Stimulated activated CD8-positive, alpha-beta memory T cell treated with anti-CD3 and anti-CD28 coated beads, Interleukin-15, amount 100 ng/mL, for 24 hours (primary cell): ENCODE results near the gene CASD1.

Experiments used
- DNase-seq: peaks from one replicate; pipeline ENCODE4 v3.0.0-alpha.2; 2020; ENCODE audit warnings: low read depth

Gene CASD1

DNA sequence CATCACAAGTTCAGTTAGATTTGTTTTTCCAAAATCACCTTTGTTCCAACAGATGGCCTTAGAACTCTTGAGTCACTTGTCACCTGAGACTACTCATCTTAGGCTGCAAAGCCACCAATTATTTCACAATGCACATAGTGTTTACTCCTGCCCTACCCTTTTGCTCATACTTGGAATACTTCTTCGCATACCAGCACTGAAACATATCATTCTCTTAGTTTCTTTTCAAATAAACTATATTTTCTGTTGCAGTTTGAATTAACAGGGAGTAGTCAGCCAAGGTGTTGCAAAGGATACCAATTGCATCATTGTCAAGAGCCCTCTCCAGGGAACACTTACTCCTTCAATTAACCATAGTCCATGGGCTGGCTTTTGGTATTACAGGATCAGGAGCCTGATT lies 71.0 kb downstream of the CASD1 start:
- no peak for DNase-seq

DNA sequence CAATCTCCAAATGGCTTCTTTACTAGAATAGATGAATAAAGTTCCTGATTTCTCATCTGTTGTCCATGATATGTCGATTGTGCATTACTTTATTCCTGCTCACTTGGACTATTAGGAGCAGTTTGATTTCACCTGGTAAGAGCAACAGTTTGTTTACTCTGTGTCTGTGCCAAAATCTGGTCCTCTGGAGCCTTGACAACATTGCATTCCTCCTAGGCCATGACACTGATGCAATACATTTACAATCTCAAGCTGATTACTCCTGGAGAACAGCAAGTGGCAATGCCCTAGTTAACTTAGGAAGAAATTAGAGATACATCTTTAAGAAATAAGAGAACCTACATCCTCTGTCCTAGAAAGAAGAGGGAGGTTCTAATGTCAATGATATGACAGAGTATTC lies 74.5 kb downstream of the CASD1 start:
- no peak for DNase-seq

DNA sequence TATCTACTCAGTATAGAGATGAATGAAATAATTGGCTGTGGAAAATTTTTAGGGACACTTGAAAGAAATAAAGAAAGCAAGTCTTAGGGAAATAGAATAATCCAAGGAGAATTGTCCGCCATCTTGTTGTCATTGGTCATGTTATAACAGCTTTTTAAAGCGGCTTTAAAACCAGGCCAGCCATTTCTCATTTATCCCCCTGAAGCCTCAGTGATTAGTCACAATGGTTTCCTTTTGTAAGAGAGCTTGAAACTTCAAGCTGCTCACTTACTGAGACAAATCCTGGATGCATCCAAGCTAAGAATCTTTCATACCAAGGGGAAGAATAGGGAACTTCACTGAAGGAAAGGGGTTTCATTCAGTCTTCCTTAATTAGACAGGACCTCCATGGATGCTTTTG lies 78.5 kb downstream of the CASD1 start:
- no peak for DNase-seq

DNA sequence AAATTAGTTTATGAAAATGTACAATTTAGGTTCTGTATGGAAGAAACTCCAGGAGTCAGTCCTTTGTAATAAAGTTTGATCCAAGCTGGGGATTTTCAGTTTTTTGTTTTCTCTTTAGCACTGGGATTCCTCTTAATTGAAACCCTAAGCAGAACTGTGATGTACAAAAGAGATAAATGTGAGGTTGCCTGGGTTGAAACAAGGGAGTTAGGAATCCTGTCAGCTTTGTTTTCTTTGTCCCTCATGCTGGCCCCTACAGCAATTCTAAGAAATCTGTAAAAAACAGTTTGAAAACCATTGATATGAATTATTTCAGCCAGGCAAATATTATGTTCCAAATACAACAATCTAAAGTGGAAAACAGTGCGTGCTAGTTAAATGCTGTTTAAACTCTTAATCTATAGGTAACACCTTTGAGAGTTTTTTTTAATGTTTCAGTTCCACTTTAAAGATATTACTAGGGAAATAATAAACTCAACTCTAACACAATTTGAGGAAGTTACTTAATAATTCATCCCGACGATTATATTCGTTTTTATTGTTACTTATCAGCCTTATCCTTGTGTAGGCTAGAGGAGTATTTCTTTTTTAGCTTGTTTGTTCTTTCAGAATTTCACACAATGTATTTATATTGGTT lies 81.0 kb downstream of the CASD1 start:
- DNase-seq: no peak

DNA sequence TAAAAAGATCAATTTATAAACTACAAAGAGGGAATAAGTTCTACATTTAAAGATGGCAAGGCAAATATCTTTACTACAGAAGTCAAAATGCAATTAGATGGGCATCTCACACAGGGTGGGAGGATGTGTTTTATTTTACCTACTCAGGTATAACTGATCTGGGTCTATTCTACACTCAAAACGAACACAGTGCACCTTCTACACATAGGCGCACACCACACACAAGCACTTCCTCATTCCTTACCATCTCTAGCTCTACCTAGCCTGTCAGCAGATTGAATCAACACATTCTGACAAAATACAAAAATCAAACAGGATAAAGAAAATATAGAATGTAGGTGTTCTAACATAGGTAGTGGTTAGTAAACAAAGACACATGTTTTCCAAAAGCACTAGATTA lies 81.6 kb downstream of the CASD1 start:
- no peak for DNase-seq

DNA sequence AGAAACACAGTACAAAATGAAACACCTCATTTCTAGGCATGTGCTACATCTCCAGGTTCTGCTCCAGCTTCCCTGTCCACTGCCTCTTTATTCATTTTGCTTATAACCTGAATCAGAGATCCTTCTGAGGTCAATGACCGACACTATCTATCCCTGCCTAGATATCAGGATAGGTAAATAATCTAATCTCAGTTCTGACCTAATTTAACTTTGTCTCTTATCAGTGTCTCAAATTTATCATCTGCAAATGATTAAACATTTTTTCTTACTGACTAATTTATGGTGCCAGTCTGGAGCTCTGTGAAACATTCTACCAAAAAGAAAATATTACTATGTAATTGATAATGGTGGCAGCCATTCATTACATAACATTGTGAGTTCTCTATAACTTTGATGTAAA lies 85.3 kb downstream of the CASD1 start:
- no peak for DNase-seq

DNA sequence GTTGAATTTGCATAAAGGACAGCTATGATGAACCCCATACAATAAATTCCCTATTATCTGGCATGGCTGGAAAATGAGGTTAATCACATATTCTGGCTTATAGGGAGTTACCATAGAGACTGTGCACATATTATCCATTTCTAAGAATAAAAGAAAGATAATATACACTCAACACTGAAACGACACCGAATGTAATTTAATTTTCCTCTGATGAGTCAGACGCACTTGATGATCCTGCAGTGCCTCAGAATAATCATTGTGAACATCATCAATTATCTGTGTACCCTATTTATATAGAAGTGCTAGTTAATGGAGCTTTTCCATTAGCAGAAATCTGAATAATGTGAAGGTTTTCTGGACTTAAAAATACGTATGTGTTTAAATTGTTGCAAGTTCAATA lies 86.1 kb downstream of the CASD1 start:
- no peak for DNase-seq

DNA sequence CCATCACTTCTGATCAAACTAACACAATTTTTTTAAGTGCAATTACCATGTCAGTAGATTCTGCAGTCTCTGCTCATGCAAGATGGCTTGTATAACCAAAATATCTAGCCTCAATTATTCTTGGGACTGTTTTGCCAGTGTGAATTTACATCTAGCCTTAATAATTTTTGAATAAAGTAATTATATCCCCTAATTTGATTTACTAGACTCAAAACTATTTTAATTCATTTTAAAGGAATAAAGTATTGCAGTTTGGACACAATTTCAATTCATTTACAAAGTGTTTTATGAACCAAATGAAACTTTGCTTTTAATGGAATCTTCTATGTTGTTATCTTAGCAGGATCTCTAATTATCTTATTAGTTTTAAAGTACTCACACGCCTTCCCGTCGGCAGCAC lies 90.7 kb downstream of the CASD1 start:
- DNase-seq: no peak

DNA sequence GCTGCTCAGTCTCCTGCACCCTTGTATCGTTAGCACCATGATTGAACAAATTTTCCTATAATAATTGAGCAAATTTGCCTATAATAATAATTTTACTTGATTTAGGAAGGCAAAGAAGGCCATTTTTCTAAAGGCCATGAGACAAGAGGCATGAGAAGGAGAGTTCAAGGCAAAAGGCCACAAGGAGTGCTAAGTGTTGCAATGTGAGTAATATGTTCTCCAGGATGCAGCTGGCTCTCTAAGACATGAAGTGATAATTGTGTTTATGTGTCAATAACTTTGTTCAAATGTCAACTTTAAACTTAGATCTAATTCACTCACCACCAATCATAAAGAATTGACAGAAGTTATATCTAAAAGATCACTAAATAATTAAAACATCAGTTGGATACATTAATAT lies 92.6 kb downstream of the CASD1 start:
- DNase-seq: no peak

DNA sequence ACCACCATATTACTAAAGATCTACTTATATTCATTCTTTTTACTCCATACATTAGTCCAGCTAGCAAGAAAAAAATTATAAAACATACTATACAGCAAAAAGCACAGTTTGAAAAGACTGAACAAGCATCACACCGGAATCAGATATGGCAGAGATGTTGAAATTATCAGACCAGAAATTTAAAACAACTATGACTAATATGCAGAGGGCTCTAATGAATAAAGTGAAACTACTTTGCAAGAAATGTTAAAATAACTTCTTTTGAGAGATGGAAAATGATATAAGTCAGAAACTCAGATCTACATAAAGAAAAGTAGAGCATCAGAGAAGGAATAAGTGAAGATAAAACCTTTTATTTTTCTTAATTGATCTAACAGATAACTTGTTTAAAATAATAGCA lies 95.4 kb downstream of the CASD1 start:
- no peak for DNase-seq
